ENCODE measurements around the gene LSP1.

LSP1 gene

GRCh38 chr11:1909524-1909923 is 56.6 kb downstream of the LSP1 start:
- TF ChIP-seq CTCF (IDR thresholded peaks at IDR 0.05; ENCODE audit: borderline replicate concordance, insufficient read depth, low read depth, low read length): no peak
- H3K4me3 ChIP-seq (ENCODE audit: low read depth, low read length): no peak overlapping the region

GRCh38 chr11:1912289-1912878 is 59.5 kb downstream of the LSP1 start:
- H3K4me3 ChIP-seq (ENCODE audit: low read depth, low read length): no peak overlapping the region
- no peak for TF ChIP-seq CTCF (IDR thresholded peaks at IDR 0.05; ENCODE audit: borderline replicate concordance, insufficient read depth, low read depth, low read length)

GRCh38 chr11:1913271-1914060 is 60.6 kb downstream of the LSP1 start:
- no peak overlapping the region for H3K4me3 ChIP-seq (ENCODE audit: low read depth, low read length)
- TF ChIP-seq CTCF (IDR thresholded peaks at IDR 0.05; ENCODE audit: borderline replicate concordance, insufficient read depth, low read depth, low read length): no peak

- no peak for TF ChIP-seq CTCF (IDR thresholded peaks at IDR 0.05; ENCODE audit: borderline replicate concordance, insufficient read depth, low read depth, low read length)
These were observed 62.9 kb downstream of the LSP1 start for GRCh38 chr11:1915795-1916131.

GRCh38 chr11:1916132-1916985 is 63.5 kb downstream of the LSP1 start:
- no peak for TF ChIP-seq CTCF (IDR thresholded peaks at IDR 0.05; ENCODE audit: borderline replicate concordance, insufficient read depth, low read depth, low read length)
- H3K4me3 ChIP-seq (ENCODE audit: low read depth, low read length): no peak overlapping the region

More at GRCh38 chr11:1915795-1916131, 62.9 kb downstream of the LSP1 start:
- H3K4me3 ChIP-seq (ENCODE audit: low read depth, low read length): no peak overlapping the region

- TF ChIP-seq CTCF (IDR thresholded peaks at IDR 0.05; ENCODE audit: borderline replicate concordance, insufficient read depth, low read depth, low read length): no peak
- H3K4me3 ChIP-seq (ENCODE audit: low read depth, low read length): no peak overlapping the region
These were observed 64.2 kb downstream of the LSP1 start for GRCh38 chr11:1916986-1917522.
